HL-60 (cell line): Measurements from ENCODE around the gene GFOD2.

ENCODE experiments used
- DNase-seq, 2 experiments: peaks; one replicate each; pipeline ENCODE4 v3.0.0-alpha.2; 2010 to 2020; ENCODE audit warnings: low read depth in 1 of 2, low spot score in 1 of 2
- H3K27ac ChIP-seq: fragments of 250-450 bp; sonication (Bioruptor Pico); replicated peaks from 2 replicates; pipeline ENCODE4 v1.5.1; 2020; ENCODE audit warnings: mild to moderate bottlenecking, moderate library complexity
- H3K27me3 ChIP-seq: fragments of 250-450 bp; sonication (Bioruptor Pico); 2 replicates; pipeline ENCODE4 v1.5.1; 2021; ENCODE audit warnings: mild to moderate bottlenecking, moderate library complexity; ENCODE audit not compliant: insufficient read depth, poor library complexity, severe bottlenecking
- H3K4me3 ChIP-seq: replicated peaks from 2 replicates; pipeline ENCODE4 v1.5.1; 2011; ENCODE audit warnings: mild to moderate bottlenecking, control low read depth, low read length; ENCODE audit not compliant: insufficient read depth
- GABPA ChIP-seq: IDR thresholded peaks from 2 replicates; pipeline ENCODE4 v1.6.1; 2012; ENCODE audit warnings: low read depth
- POLR2AphosphoS5 ChIP-seq: IDR thresholded peaks from 2 replicates; pipeline ENCODE4 v1.6.1; 2012; ENCODE audit warnings: low read depth
- REST ChIP-seq: IDR thresholded peaks from 2 replicates; pipeline ENCODE4 v1.6.1; 2012; ENCODE audit warnings: low read depth; ENCODE audit not compliant: insufficient replicate concordance
- SPI1 ChIP-seq: IDR thresholded peaks from 2 replicates; pipeline ENCODE4 v1.6.1; 2012; ENCODE audit warnings: low read depth, mild to moderate bottlenecking, borderline replicate concordance
- TF ChIP-seq, protein P1 (sequence below): IDR thresholded peaks from one replicate; pipeline ENCODE4 v1.5.1; 2011; ENCODE audit warnings: low read length, control low read depth, inconsistent platforms; ENCODE audit not compliant: insufficient read depth

GFOD2 gene

GRCh38 chr16:67736858-67737257 is 17.7 kb upstream of the GFOD2 start:
- H3K4me3 ChIP-seq: no peak overlapping the region
- no peaks in the 10 kb centered on the region for H3K27me3 ChIP-seq
- no peak overlapping the region for H3K27ac ChIP-seq
- no peak for DNase-seq
- TF ChIP-seq, protein P1, sequence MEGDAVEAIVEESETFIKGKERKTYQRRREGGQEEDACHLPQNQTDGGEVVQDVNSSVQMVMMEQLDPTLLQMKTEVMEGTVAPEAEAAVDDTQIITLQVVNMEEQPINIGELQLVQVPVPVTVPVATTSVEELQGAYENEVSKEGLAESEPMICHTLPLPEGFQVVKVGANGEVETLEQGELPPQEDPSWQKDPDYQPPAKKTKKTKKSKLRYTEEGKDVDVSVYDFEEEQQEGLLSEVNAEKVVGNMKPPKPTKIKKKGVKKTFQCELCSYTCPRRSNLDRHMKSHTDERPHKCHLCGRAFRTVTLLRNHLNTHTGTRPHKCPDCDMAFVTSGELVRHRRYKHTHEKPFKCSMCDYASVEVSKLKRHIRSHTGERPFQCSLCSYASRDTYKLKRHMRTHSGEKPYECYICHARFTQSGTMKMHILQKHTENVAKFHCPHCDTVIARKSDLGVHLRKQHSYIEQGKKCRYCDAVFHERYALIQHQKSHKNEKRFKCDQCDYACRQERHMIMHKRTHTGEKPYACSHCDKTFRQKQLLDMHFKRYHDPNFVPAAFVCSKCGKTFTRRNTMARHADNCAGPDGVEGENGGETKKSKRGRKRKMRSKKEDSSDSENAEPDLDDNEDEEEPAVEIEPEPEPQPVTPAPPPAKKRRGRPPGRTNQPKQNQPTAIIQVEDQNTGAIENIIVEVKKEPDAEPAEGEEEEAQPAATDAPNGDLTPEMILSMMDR: no peak
- TF ChIP-seq SPI1: no peak
- no peak for TF ChIP-seq GABPA
- no peak for TF ChIP-seq REST
- TF ChIP-seq POLR2AphosphoS5: no peak

- no peak overlapping the region for H3K4me3 ChIP-seq
- TF ChIP-seq SPI1 (no peak), GABPA (no peak), REST (no peak), POLR2AphosphoS5 (no peak)
- TF ChIP-seq, protein P1: no peak
- no peaks in the 10 kb centered on the region for H3K27me3 ChIP-seq
- no peak for DNase-seq
- no peak overlapping the region for H3K27ac ChIP-seq
These were observed 15.7 kb upstream of the GFOD2 start for GRCh38 chr16:67734731-67735201.

GRCh38 chr16:67733734-67734470 is 14.8 kb upstream of the GFOD2 start:
- Histone ChIP-seq H3K4me3 (no peak overlapping the region), H3K27ac (no peak overlapping the region), H3K27me3 (no peaks in the 10 kb centered on the region)
- TF ChIP-seq REST (no peak), GABPA (no peak), SPI1 (no peak), POLR2AphosphoS5 (no peak)
- TF ChIP-seq, protein P1: no peak
- DNase-seq: no peak
